ENCODE measurements around the gene FSCN2.

FSCN2 gene

GRCh38 chr17:81527591-81528383 is at the start of gene FSCN2:
Gene FSCN2, plus strand, starts transcription at chr17:81528377. Its CDS starts 155 bp downstream, at chr17:81528532.
- H3K27ac ChIP-seq = no peak within 1 kb of the TSS
- POLR2A ChIA-PET (ENCODE audit: low non-redundant PET) = no interaction called here
- TF ChIP-seq CTCF (conservative IDR thresholded peaks at IDR 0.05; ENCODE audit: low read depth) = no peak
- CTCF ChIA-PET = no interaction called here
- no peak for DNase-seq (ENCODE audit: low spot score)

GRCh38 chr17:81479175-81480071 is 48.8 kb upstream of the FSCN2 start:
- ChIA-PET CTCF (interaction anchor here (0.6 kb wide), 2 partner anchors 19 to 337 kb away, joined by 3 read pairs; no protein-coding TSS in a partner anchor), POLR2A (ENCODE audit: low non-redundant PET) (no interaction called here)
- peak overlapping the region; percentile 14 for H3K27ac ChIP-seq
- no peak for TF ChIP-seq CTCF (conservative IDR thresholded peaks at IDR 0.05; ENCODE audit: low read depth)
- DNase-seq (ENCODE audit: low spot score) = no peak

- no peak; the same call in 1 of the 2 replicates for TF ChIP-seq CTCF (conservative IDR thresholded peaks at IDR 0.05; ENCODE audit: low read depth)
- peak; percentile 42 for DNase-seq (ENCODE audit: low spot score)
- ChIA-PET POLR2A (ENCODE audit: low non-redundant PET) (no interaction called here), CTCF (interaction anchor here (0.6 kb wide), 1 partner anchor 338 kb away, joined by 3 read pairs; no protein-coding TSS in a partner anchor)
- peak overlapping the region; percentile 14 for H3K27ac ChIP-seq
Observed at GRCh38 chr17:81480140-81481072, 47.8 kb upstream of the FSCN2 start.

- peak overlapping the region; percentile 14 for H3K27ac ChIP-seq
- TF ChIP-seq CTCF (conservative IDR thresholded peaks at IDR 0.05; ENCODE audit: low read depth) = no peak
- ChIA-PET CTCF (interaction anchor here (0.5 to 0.7 kb wide), 2 partner anchors 8 to 82 kb away, joined by 3 read pairs; no protein-coding TSS in a partner anchor), POLR2A (ENCODE audit: low non-redundant PET) (no interaction called here)
- peak; percentile 88 for DNase-seq (ENCODE audit: low spot score)
Observed at GRCh38 chr17:81481073-81481799, 46.9 kb upstream of the FSCN2 start.

GRCh38 chr17:81481815-81482505 is 46.2 kb upstream of the FSCN2 start:
- ChIA-PET POLR2A (ENCODE audit: low non-redundant PET) (no interaction called here), CTCF (interaction anchor here (0.5 to 0.7 kb wide), 4 partner anchors 9 to 229 kb away, joined by 3 read pairs; no protein-coding TSS in a partner anchor)
- H3K27ac ChIP-seq = no peak overlapping the region
- DNase-seq (ENCODE audit: low spot score) = no peak
- no peak for TF ChIP-seq CTCF (conservative IDR thresholded peaks at IDR 0.05; ENCODE audit: low read depth)
